NCI-H526 (cell line): ENCODE data around the gene PRB3.

ENCODE experiments used
- DNase-seq, 2 experiments: peaks; one replicate each; lab custom pipeline; 2025; lab: John Stamatoyannopoulos, UW

Gene PRB3

GRCh38 chr12:11269607-11270006 lies at the start of gene PRB3:
TSS of gene PRB3 (minus strand) at chr12:11269707. CDS start at chr12:11269669, 38 bp downstream.
- DNase-seq, result no peak

DNA sequence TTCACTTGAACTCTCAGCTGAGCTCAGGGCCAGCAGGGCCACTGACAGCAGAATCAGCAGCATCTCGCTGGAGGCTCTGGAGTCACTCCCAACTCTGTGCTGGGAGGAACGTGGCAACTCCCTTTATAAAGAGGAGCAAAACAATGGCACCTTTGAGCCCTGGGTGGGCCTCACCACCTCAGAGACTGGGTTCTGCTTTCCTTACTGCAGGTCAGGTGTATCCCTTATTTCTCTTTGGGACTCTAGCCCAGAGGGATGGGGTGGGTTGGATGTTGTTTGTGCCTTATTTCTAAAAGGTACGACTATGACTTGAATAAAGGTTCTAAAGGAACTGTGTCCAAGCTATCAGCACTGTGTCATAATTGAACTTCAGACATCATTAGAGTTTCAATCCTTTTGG lies 40.8 kb upstream of the PRB3 start, which contains the start of gene PRB4:
PRB4 (minus strand) TSS at position 101 of the 400 bp plus-strand sequence; CDS start at position 63, 38 bp downstream.
- DNase-seq, result no peak

- no peak for DNase-seq
Measured at GRCh38 chr12:11307143-11307542, 37.6 kb upstream of the PRB3 start.

DNA sequence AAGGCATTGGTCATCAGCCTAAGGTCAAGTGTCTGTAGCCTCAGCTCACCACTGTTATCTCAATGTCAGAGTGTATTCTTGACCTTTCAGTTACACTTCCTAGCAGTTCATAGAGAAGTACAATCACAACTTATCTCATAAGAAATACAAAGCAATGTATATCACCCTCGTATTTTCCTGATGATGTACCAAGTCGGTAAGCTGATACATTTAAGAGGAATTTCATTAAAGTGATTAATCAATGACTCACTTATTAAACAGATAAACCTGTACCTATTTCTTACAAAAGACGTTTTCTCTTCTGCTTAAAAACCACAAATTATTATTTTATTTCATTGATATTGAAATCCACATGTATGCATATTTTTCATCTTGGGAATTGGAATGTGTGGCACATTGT lies 3.9 kb upstream of the PRB3 start:
- no peak for DNase-seq

GRCh38 chr12:11264501-11264900 lies 5.0 kb downstream of the PRB3 start:
- DNase-seq, result no peak

- peak; percentile 60 to 73 for DNase-seq
Measured at GRCh38 chr12:11246489-11246888, 23.0 kb downstream of the PRB3 start.

- DNase-seq, result no peak
Measured at GRCh38 chr12:11242656-11243055, 26.9 kb downstream of the PRB3 start.

DNA sequence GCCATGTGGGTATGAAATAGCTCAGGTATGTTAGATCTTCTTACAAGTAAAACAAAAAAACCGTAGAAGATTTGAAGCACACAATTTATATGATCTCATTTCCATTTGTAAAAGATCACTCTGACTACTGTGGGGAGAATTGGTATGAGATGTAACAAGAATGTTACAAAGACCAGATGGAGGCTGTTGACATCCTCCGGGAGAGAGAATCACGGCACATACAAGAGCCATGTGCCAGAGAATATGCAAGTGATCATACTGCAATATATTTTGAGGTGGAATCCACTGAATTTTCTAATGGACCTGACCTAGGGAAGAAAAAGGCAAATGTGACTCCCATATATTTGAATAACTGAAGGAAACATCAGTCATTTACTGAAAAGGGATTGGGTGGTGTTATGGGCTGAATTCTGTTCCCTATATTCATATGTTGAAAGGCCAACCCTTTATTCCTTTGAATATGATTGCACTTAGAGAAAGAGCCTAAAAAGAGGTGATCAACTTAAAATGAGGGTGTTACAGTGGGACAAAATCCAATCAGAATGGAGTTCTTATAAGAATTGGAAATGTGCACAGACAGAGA lies 29.1 kb downstream of the PRB3 start:
- no peak for DNase-seq

DNA sequence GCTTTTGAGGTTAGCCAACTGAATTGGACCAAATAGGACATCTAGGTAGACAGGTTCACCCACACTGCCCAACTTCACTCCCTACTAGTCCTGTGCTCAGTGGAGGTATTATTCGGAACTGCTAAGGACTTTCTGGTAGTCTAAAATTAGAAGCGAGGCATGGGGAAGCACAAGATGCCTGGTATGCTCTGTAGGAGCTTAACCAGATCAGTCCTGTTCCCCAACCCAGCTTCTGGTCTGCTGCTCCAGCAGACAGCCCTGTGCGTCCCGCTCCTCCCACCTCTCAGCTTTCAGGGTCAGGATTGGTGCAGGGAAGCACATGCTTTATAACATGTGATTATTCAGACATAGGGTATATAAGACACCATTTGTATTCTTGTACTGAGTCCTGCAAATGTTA lies 31.2 kb downstream of the PRB3 start:
- DNase-seq, result no peak

GRCh38 chr12:11233532-11233931 lies 36.0 kb downstream of the PRB3 start:
- DNase-seq, result no peak

DNA sequence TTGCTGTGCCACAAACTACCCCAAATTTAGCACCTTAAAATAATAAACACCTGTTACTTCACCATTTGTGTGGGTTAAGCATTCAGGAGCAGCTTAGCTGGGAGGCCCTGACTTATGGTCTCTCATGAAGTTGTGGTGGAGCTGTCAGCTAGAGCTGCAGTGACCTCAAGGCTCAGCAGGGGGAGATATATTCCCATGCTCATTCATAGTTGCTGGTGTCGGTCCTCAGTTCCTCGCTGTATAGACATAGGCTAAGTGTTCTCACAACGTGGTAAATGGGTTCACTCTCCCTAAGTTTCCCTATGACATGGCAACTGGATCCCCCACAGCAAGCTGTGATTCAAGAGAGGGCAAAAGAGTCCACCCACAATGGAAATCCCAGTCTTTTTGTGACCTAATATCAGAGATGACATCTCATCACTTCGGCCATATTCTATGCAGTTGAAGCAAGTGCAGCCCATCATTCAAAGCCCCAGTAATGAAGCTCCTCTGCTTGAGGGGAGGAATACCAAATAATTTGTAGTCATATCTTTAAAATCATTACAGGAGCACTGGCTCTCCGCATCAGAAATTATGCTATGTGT lies 41.1 kb downstream of the PRB3 start:
- DNase-seq, result peak; percentile 49 to 87

GRCh38 chr12:11227373-11227772 lies 42.1 kb downstream of the PRB3 start:
- no peak for DNase-seq
